CD14-positive monocyte (primary cell): Measurements from ENCODE around the gene TBC1D22A. TPM values are rescaled to one million over a fixed set of nuclear protein-coding genes. Genes with fewer than 3 reads are reported as not detected.

Source experiments
- DNase-seq, 3 donors: peaks; one replicate each; pipeline ENCODE4 v3.0.0-alpha.2; 2011 to 2022
- H2AFZ ChIP-seq: 2 replicates; pipeline ENCODE4 v1.6.0; 2012; ENCODE audit warnings: mild to moderate bottlenecking, low read depth, low read length, inconsistent platforms; ENCODE audit not compliant: insufficient read depth, poor library complexity, severe bottlenecking
- H3K27ac ChIP-seq, 2 donors: 1 replicate in 1 of 2; 2 replicates in 1 of 2; pipeline ENCODE4 v1.5.1; 2012 to 2013; ENCODE audit warnings: low read length in 2 of 2, control low read depth in 1 of 2, inconsistent platforms in 1 of 2, low read depth in 1 of 2, mild to moderate bottlenecking in 1 of 2
- H3K27me3 ChIP-seq, 2 donors: one replicate each; pipeline versions ENCODE4 v1.6.0 to v1.6.1; 2011 to 2013; ENCODE audit warnings: low read length in 2 of 2; ENCODE audit not compliant: control insufficient read depth in 2 of 2, insufficient read depth in 2 of 2
- H3K36me3 ChIP-seq, 2 donors: replicated peaks in 1 of 2; 1 replicate in 1 of 2; 2 replicates in 1 of 2; pipeline versions ENCODE4 v1.5.1 to v1.6.1; 2012 to 2013; ENCODE audit warnings: low read length in 2 of 2, control low read depth in 1 of 2, inconsistent platforms in 1 of 2, mild to moderate bottlenecking in 1 of 2; ENCODE audit not compliant: insufficient read depth in 2 of 2, control insufficient read depth in 1 of 2
- H3K4me1 ChIP-seq, 2 donors: 1 replicate in 1 of 2; 2 replicates in 1 of 2; pipeline versions ENCODE4 v1.5.1 to v1.6.1; 2012 to 2013; ENCODE audit warnings: low read length in 2 of 2, control low read depth in 1 of 2, inconsistent platforms in 1 of 2, mild to moderate bottlenecking in 1 of 2, moderate library complexity in 1 of 2; ENCODE audit not compliant: insufficient read depth in 2 of 2, control insufficient read depth in 1 of 2
- H3K4me2 ChIP-seq: replicated peaks from 2 replicates; pipeline ENCODE3; 2012; ENCODE audit warnings: low read length, moderate library complexity, mild to moderate bottlenecking; ENCODE audit not compliant: poor library complexity, severe bottlenecking; ENCODE audit errors: extremely low read depth
- H3K4me3 ChIP-seq, 3 experiments: fragments of 200-600 bp in 1 of 3; sonication (generic) in 1 of 3; replicated peaks in 1 of 3; 1 replicate in 2 of 3; 2 replicates in 1 of 3; pipeline ENCODE4 v1.5.1; 2011 to 2013; ENCODE audit warnings: low read length in 3 of 3, mild to moderate bottlenecking in 3 of 3, control low read depth in 2 of 3, low read depth in 2 of 3, inconsistent platforms in 1 of 3, moderate library complexity in 1 of 3
- H3K79me2 ChIP-seq: 2 replicates; pipeline ENCODE4 v1.6.0; 2012; ENCODE audit warnings: mild to moderate bottlenecking, control low read depth, inconsistent platforms, low read length, moderate library complexity; ENCODE audit not compliant: insufficient read depth
- H3K9ac ChIP-seq: 2 replicates; pipeline ENCODE4 v1.6.0; 2017; ENCODE audit warnings: low read length, mild to moderate bottlenecking; ENCODE audit not compliant: insufficient read depth, poor library complexity, severe bottlenecking
- H3K9me3 ChIP-seq, 2 donors: replicated peaks in 1 of 2; 1 replicate in 1 of 2; 2 replicates in 1 of 2; pipeline versions ENCODE4 v1.5.1 to v1.6.1; 2012 to 2013; ENCODE audit warnings: low read length in 2 of 2, control low read depth in 1 of 2; ENCODE audit not compliant: control insufficient read depth in 1 of 2, insufficient read depth in 1 of 2
- H4K20me1 ChIP-seq: 2 replicates; pipeline ENCODE4 v1.6.0; 2012; ENCODE audit warnings: mild to moderate bottlenecking, low read length, control low read depth, moderate library complexity; ENCODE audit not compliant: insufficient read depth
- H3K27ac Mint-ChIP-seq, 7 donors: one replicate each; pipeline ENCODE4 v1.8.0; 2020; ENCODE audit warnings: mild to moderate bottlenecking in 7 of 7, mixed read lengths in 7 of 7, moderate library complexity in 6 of 7, inconsistent platforms in 2 of 7
- H3K27me3 Mint-ChIP-seq, 3 donors: one replicate each; pipeline ENCODE4 v1.8.0; 2021 to 2022; ENCODE audit warnings: low read depth in 3 of 3, mild to moderate bottlenecking in 3 of 3, mixed read lengths in 3 of 3, moderate library complexity in 3 of 3, inconsistent platforms in 1 of 3
- H3K36me3 Mint-ChIP-seq, 2 donors: one replicate each; pipeline ENCODE4 v1.8.0; 2020; ENCODE audit warnings: mixed read lengths in 2 of 2, inconsistent platforms in 1 of 2, mild to moderate bottlenecking in 1 of 2
- H3K4me1 Mint-ChIP-seq: one replicate; pipeline ENCODE4 v1.8.0; 2020; ENCODE audit warnings: mild to moderate bottlenecking, mixed read lengths
- H3K4me3 Mint-ChIP-seq, 2 donors: one replicate each; pipeline ENCODE4 v1.8.0; 2020; ENCODE audit warnings: mild to moderate bottlenecking in 2 of 2, mixed read lengths in 2 of 2, moderate library complexity in 1 of 2
- H3K9me3 Mint-ChIP-seq, 7 donors: one replicate each; pipeline ENCODE4 v1.8.0; 2020 to 2022; ENCODE audit warnings: mixed read lengths in 7 of 7, mild to moderate bottlenecking in 6 of 7, moderate library complexity in 6 of 7, inconsistent platforms in 2 of 7
- WGBS: methylation state at CpG from one replicate; pipeline ENCODE4 v1.1.5; 2013; ENCODE audit warnings: missing lambda C conversion rate; ENCODE audit not compliant: insufficient coverage; 5-methylcytosine and 5-hydroxymethylcytosine counted together
- intact Hi-C, 2 donors: fragments of 100-400 bp; cut with micrococcal nuclease; formaldehyde crosslinking; loops; one replicate each; pipeline versions ENCODE4 v1.15.0 to v1.15.1; 2023
- polyA plus RNA-seq, 3 donors: library from polyadenylated mRNA; depleted of rRNA in 1 of 3; unstranded in 2 of 3; stranded (reverse) in 1 of 3; fragments of 300-500 nt in 2 of 3; fragments of >200 nt in 1 of 3; fragmentation: Illumina TruSeq in 2 of 3; gene quantifications; 1 replicate in 2 of 3; 2 replicates in 1 of 3; pipeline ENCODE4 v1.2.3, GENCODE V29; 2012 to 2021
- TF ChIP-seq, protein P1 (sequence below): fragments of 200-600 bp; IDR thresholded peaks from one replicate; pipeline ENCODE4 v1.8.0; 2022; ENCODE audit warnings: antibody characterized with exemption, mild to moderate bottlenecking

TBC1D22A gene
- polyA plus RNA-seq, 3 donors: 25.9 to 36.2 (median 29.5) TPM

DNA sequence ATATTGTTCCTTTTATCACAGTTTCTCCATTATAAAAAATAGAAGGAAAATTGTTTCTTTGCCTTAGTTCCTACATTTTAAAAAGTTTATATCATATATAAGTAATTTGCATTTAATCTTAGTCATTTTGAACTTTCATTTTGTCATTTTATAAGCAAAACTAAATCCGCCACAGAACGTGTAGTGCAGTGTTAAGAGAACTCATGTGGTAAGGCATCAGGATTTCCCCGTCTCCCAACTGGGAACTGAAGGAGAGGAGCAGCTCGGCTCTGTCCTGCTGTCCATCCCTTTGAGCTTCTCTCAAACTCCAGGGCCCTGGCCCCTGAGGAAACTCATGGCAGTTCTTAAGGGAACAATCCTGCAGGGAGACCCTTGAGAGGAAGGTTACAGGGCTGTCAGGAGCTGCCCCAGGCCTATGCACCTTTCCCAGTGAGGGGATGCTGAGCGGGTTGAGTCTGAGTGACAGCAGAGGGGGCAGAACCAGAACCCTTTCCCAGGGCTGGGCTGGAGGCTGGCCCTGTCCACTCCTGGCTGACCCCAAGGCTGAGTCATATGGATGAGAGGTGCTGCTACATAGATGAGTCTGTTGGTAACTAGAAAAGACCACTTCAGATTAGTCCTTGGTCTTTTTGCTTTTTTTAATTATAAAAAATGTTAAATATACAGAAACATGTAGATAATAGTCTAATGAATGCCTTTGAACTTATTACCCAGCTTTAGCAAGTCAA is 333.1 kb downstream of the TBC1D22A start:
- Mint-ChIP-seq H3K27me3 (peaks cover 0 to 5% (median 1%) of the 10 kb centered on the region in 3 donors), H3K9me3 (peaks cover 37 to 61% (median 41%) of the 10 kb centered on the region in 7 donors), H3K4me1 (peaks cover 8% of the 10 kb centered on the region), H3K36me3 (peaks cover 7 to 14% of the 10 kb centered on the region in 2 donors), H3K27ac (no peak overlapping the region), H3K4me3 (no peak overlapping the region)
- Histone ChIP-seq H3K36me3 (peaks cover 0 to 2% of the 10 kb centered on the region in 2 donors), H3K27ac (no peak overlapping the region), H3K9me3 (peaks cover 27 to 58% of the 10 kb centered on the region in 2 donors), H2AFZ (no peak overlapping the region), H3K27me3 (no peaks in the 10 kb centered on the region), H3K79me2 (no peaks in the 10 kb centered on the region), H3K4me1 (peaks cover 0 to 1% of the 10 kb centered on the region in 2 donors), H3K9ac (no peak overlapping the region), H3K4me2 (no peak overlapping the region), H4K20me1 (peaks cover 43% of the 10 kb centered on the region), H3K4me3 (no peak overlapping the region)
- DNase-seq: no peak
- 63% methylated on average over 3 of the region's 5 CpGs for WGBS
- intact Hi-C loops: no loop called here
- TF ChIP-seq, protein P1, sequence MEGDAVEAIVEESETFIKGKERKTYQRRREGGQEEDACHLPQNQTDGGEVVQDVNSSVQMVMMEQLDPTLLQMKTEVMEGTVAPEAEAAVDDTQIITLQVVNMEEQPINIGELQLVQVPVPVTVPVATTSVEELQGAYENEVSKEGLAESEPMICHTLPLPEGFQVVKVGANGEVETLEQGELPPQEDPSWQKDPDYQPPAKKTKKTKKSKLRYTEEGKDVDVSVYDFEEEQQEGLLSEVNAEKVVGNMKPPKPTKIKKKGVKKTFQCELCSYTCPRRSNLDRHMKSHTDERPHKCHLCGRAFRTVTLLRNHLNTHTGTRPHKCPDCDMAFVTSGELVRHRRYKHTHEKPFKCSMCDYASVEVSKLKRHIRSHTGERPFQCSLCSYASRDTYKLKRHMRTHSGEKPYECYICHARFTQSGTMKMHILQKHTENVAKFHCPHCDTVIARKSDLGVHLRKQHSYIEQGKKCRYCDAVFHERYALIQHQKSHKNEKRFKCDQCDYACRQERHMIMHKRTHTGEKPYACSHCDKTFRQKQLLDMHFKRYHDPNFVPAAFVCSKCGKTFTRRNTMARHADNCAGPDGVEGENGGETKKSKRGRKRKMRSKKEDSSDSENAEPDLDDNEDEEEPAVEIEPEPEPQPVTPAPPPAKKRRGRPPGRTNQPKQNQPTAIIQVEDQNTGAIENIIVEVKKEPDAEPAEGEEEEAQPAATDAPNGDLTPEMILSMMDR: no peak

DNA sequence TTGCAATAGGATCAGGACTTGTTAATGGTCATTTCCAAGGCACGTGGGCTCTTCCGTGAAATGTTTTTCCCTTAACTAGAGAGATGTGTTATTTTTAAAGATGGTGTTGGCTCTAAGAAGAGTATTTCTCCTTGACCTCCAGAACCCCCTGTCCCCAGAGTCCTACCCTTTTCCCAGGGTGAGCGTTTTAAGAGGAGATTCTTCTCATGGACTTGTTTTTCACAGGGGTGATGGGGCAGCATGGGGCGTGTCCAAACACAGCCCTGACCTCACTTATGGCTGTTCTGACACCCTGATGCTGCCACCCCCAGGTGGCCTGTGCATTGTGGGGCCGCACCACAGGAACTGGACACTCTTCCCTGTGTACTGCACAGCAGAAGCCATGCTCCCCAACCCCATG is 335.7 kb downstream of the TBC1D22A start:
- H3K27ac Mint-ChIP-seq: no peak overlapping the region
- Histone ChIP-seq H2AFZ (no peak overlapping the region), H3K79me2 (no peaks in the 10 kb centered on the region), H3K27ac (no peak overlapping the region), H3K9ac (no peak overlapping the region), H3K4me1 (no peaks in the 10 kb centered on the region), H3K4me3 (no peak overlapping the region), H3K9me3 (peaks cover 15 to 59% of the 10 kb centered on the region in 2 donors), H3K36me3 (peaks cover 0 to 14% of the 10 kb centered on the region in 2 donors), H4K20me1 (peaks cover 40% of the 10 kb centered on the region), H3K4me2 (no peak overlapping the region), H3K27me3 (no peaks in the 10 kb centered on the region)
- DNase-seq: no peak
- H3K4me1 Mint-ChIP-seq: no peaks in the 10 kb centered on the region
- H3K4me3 Mint-ChIP-seq: no peak overlapping the region
- peaks cover 22 to 32% of the 10 kb centered on the region in 2 donors for H3K36me3 Mint-ChIP-seq
- peaks cover 0 to 3% (median 0%) of the 10 kb centered on the region in 3 donors for H3K27me3 Mint-ChIP-seq
- 95% methylated on average over 3 of the region's 5 CpGs for WGBS
- TF ChIP-seq, protein P1: no peak
- peaks cover 17 to 50% (median 24%) of the 10 kb centered on the region in 7 donors for H3K9me3 Mint-ChIP-seq
- intact Hi-C loops: no loop called here
